OCI-LY1 (cell line): ENCODE data around the gene MCF2L2.
"Not testable (repeated sequence)": the region's sequence is repeated elsewhere in the genome, so short reads cannot be mapped to it uniquely, and the experiment has no call there.

ENCODE experiments used
- H2AFZ ChIP-seq: fragments of 200-600 bp; sonication (generic), shearing (Covaris generic); 2 replicates; pipeline ENCODE4 v1.6.0; 2014; ENCODE audit warnings: antibody characterized with exemption, mild to moderate bottlenecking, low read length
- H3F3A ChIP-seq: fragments of 200-600 bp; sonication (generic), shearing (Covaris generic); 2 replicates; pipeline ENCODE4 v1.6.0; 2014; ENCODE audit warnings: mild to moderate bottlenecking, antibody characterized with exemption, low read length, moderate library complexity; ENCODE audit not compliant: insufficient read depth
- H3K27ac ChIP-seq: fragments of 200-600 bp; sonication (generic); 2 replicates; pipeline ENCODE4 v1.5.1; 2014; ENCODE audit warnings: low read length, mixed run types, mild to moderate bottlenecking, low read depth; ENCODE audit not compliant: poor library complexity, severe bottlenecking
- H3K27me3 ChIP-seq: fragments of 200-600 bp; sonication (generic); 2 replicates; pipeline ENCODE4 v1.6.0; 2014; ENCODE audit warnings: antibody characterized with exemption, mild to moderate bottlenecking, low read length, moderate library complexity; ENCODE audit not compliant: insufficient read depth
- H3K36me3 ChIP-seq: fragments of 200-600 bp; sonication (generic); 2 replicates; pipeline ENCODE4 v1.6.1; 2014; ENCODE audit warnings: mild to moderate bottlenecking, antibody characterized with exemption, low read length, moderate library complexity, mixed read lengths; ENCODE audit not compliant: insufficient read depth
- H3K4me1 ChIP-seq: fragments of 200-600 bp; sonication (generic); 2 replicates; pipeline ENCODE4 v1.5.1; 2014; ENCODE audit warnings: mild to moderate bottlenecking, low read length, moderate library complexity; ENCODE audit not compliant: insufficient read depth, severe bottlenecking
- H3K4me2 ChIP-seq: fragments of 200-600 bp; sonication (generic), shearing (Covaris generic); 2 replicates; pipeline ENCODE4 v1.6.1; 2014; ENCODE audit warnings: low read length
- H3K4me3 ChIP-seq: fragments of 200-600 bp; sonication (generic); 2 replicates; pipeline ENCODE4 v1.5.1; 2014; ENCODE audit warnings: low read length, low read depth, mild to moderate bottlenecking, mixed read lengths; ENCODE audit not compliant: poor library complexity, severe bottlenecking
- H3K79me2 ChIP-seq: fragments of 200-600 bp; shearing (Covaris generic); 2 replicates; pipeline ENCODE4 v1.6.1; 2016; ENCODE audit warnings: mixed run types, low read length, mixed read lengths; ENCODE audit not compliant: insufficient read depth
- H3K9ac ChIP-seq: fragments of 200-600 bp; sonication (generic), shearing (Covaris generic); 2 replicates; pipeline ENCODE4 v1.6.1; 2014; ENCODE audit warnings: mild to moderate bottlenecking, low read length, mixed read lengths
- H3K9me2 ChIP-seq: fragments of 200-600 bp; sonication (generic), shearing (Covaris generic); 2 replicates; pipeline ENCODE4 v1.6.1; 2014; ENCODE audit warnings: low read depth, mild to moderate bottlenecking, low read length, mixed read lengths
- H3K9me3 ChIP-seq: fragments of 200-600 bp; shearing (Covaris generic); 2 replicates; pipeline ENCODE4 v1.6.1; 2014; ENCODE audit warnings: low read length, mixed read lengths
- H4K20me1 ChIP-seq: fragments of 200-600 bp; sonication (generic), shearing (Covaris generic); 2 replicates; pipeline ENCODE4 v1.6.0; 2016; ENCODE audit warnings: mild to moderate bottlenecking, low read length; ENCODE audit not compliant: insufficient read depth
- EZH2 ChIP-seq: fragments of 200-600 bp; sonication (generic), shearing (Covaris generic); IDR thresholded peaks from 2 replicates; pipeline ENCODE4 v1.8.0; 2017; ENCODE audit warnings: borderline replicate concordance, mixed run types, mild to moderate bottlenecking, antibody characterized with exemption, low read length, moderate library complexity, mixed read lengths
- TF ChIP-seq, protein P1 (sequence below): fragments of 200-600 bp; sonication (generic), shearing (Covaris generic); IDR thresholded peaks from 2 replicates; pipeline ENCODE4 v1.5.1; 2017; ENCODE audit warnings: mild to moderate bottlenecking, antibody characterized with exemption, low read length, moderate library complexity, mixed read lengths

Gene MCF2L2

DNA sequence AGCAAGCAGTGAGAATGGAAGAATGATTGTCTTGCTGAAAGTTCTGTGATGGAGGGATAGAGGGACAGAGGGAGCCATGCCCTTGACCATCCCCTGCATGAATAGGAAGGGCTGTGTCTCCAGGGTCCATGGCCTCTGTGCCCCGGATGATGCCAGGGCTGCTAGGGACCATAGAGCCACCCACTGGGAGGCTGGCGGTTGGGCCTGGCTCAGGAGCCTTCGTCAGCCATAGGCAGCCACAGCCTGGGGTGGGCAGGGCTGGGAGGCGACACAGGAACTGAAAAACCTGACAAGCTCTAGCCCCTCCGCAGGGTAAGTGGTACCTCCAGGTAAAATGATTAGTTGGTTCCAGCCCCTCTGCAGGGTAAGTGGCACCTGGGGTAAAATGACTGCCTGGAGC is 246.8 kb downstream of the MCF2L2 start:
- TF ChIP-seq, protein P1, sequence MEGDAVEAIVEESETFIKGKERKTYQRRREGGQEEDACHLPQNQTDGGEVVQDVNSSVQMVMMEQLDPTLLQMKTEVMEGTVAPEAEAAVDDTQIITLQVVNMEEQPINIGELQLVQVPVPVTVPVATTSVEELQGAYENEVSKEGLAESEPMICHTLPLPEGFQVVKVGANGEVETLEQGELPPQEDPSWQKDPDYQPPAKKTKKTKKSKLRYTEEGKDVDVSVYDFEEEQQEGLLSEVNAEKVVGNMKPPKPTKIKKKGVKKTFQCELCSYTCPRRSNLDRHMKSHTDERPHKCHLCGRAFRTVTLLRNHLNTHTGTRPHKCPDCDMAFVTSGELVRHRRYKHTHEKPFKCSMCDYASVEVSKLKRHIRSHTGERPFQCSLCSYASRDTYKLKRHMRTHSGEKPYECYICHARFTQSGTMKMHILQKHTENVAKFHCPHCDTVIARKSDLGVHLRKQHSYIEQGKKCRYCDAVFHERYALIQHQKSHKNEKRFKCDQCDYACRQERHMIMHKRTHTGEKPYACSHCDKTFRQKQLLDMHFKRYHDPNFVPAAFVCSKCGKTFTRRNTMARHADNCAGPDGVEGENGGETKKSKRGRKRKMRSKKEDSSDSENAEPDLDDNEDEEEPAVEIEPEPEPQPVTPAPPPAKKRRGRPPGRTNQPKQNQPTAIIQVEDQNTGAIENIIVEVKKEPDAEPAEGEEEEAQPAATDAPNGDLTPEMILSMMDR: no peak
- TF ChIP-seq EZH2: no peak
- Histone ChIP-seq H3K4me2 (no peak overlapping the region), H3K27me3 (no peaks in the 10 kb centered on the region), H3K9me3 (no peaks in the 10 kb centered on the region), H3K4me1 (no peaks in the 10 kb centered on the region), H2AFZ (no peak overlapping the region), H3K27ac (no peak overlapping the region), H3K79me2 (no peaks in the 10 kb centered on the region), H3K9ac (no peak overlapping the region), H3K4me3 (no peak overlapping the region), H3K36me3 (no peaks in the 10 kb centered on the region), H3F3A (no peaks in the 10 kb centered on the region), H4K20me1 (no peaks in the 10 kb centered on the region), H3K9me2 (no peaks in the 10 kb centered on the region)

- Histone ChIP-seq H3K4me3 (no peak overlapping the region), H3K4me2 (no peak overlapping the region), H4K20me1 (no peaks in the 10 kb centered on the region), H3K9me3 (no peaks in the 10 kb centered on the region), H3F3A (no peaks in the 10 kb centered on the region), H3K9ac (no peak overlapping the region), H3K4me1 (no peaks in the 10 kb centered on the region), H3K27ac (no peak overlapping the region), H2AFZ (no peak overlapping the region), H3K36me3 (no peaks in the 10 kb centered on the region), H3K27me3 (no peaks in the 10 kb centered on the region), H3K79me2 (no peaks in the 10 kb centered on the region), H3K9me2 (no peaks in the 10 kb centered on the region)
- no peak for TF ChIP-seq EZH2
- TF ChIP-seq, protein P1: no peak
Observed at GRCh38 chr3:183180784-183181295, 247.6 kb downstream of the MCF2L2 start.

DNA sequence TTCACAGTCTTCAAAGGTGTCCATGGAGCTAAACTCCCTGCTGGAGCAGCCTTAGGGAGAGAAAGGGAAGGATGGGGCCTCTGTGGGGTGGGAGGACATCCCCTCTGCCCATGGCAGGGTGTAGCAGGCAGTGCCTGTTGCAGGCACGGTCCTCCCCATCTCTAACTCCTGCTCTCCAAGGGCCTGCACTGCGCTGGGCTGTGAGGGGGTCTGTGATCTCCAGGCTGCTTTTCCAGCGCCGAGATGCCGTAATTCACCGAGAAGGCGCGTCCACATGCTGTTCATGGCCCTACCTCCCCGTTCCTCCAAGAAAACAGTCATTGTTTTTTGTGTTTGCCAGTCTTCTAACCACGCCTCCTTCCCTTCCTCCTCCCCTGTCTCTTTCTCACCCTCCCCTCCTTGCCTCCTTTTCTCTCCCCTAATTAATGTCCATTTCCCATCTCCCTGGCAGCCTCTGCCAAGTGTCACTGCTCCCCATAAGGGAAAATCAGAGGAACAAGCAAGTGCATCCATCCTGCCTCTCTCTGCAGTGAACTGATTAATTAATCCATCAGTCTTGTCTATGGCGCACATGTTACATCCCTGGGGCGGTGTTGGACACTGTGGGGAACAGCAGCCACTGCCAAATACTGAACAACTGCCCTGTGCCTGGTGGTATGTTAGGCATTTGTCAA is 248.2 kb downstream of the MCF2L2 start:
- no peak overlapping the region for H3K4me2 ChIP-seq
- no peaks in the 10 kb centered on the region for H3K27me3 ChIP-seq
- no peak overlapping the region for H3K27ac ChIP-seq
- no peak overlapping the region for H3K4me3 ChIP-seq
- TF ChIP-seq EZH2: no peak
- TF ChIP-seq, protein P1: no peak
- no peak overlapping the region for H2AFZ ChIP-seq
- H3K36me3 ChIP-seq: no peaks in the 10 kb centered on the region
- no peaks in the 10 kb centered on the region for H3K9me3 ChIP-seq
- H3K9me2 ChIP-seq: no peaks in the 10 kb centered on the region
- H3K9ac ChIP-seq: no peak overlapping the region
- H3F3A ChIP-seq: no peaks in the 10 kb centered on the region
- H3K4me1 ChIP-seq: no peaks in the 10 kb centered on the region
- no peaks in the 10 kb centered on the region for H3K79me2 ChIP-seq
- H4K20me1 ChIP-seq: no peaks in the 10 kb centered on the region

- H3K4me1 ChIP-seq, H3K27ac ChIP-seq, H3K9ac ChIP-seq, H3K9me2 ChIP-seq, H3K27me3 ChIP-seq, H3K36me3 ChIP-seq, H3K4me2 ChIP-seq, H3F3A ChIP-seq, H3K9me3 ChIP-seq, H3K79me2 ChIP-seq, H4K20me1 ChIP-seq, H3K4me3 ChIP-seq, H2AFZ ChIP-seq: not testable (repeated sequence)
Observed at GRCh38 chr3:183179550-183179908, 248.9 kb downstream of the MCF2L2 start.
